HG03457 (cell line): ENCODE data around the gene PDZK1.
"Not testable (repeated sequence)": the region's sequence is repeated elsewhere in the genome, so short reads cannot be mapped to it uniquely, and the experiment has no call there.

ENCODE experiments used
- ATAC-seq: cut with Tn5 transposase; IDR thresholded peaks from one replicate; pipeline ENCODE4 v1.9.1; 2021; ENCODE audit warnings: moderate number of reproducible peaks; ENCODE audit not compliant: unreplicated experiment

Gene PDZK1

DNA sequence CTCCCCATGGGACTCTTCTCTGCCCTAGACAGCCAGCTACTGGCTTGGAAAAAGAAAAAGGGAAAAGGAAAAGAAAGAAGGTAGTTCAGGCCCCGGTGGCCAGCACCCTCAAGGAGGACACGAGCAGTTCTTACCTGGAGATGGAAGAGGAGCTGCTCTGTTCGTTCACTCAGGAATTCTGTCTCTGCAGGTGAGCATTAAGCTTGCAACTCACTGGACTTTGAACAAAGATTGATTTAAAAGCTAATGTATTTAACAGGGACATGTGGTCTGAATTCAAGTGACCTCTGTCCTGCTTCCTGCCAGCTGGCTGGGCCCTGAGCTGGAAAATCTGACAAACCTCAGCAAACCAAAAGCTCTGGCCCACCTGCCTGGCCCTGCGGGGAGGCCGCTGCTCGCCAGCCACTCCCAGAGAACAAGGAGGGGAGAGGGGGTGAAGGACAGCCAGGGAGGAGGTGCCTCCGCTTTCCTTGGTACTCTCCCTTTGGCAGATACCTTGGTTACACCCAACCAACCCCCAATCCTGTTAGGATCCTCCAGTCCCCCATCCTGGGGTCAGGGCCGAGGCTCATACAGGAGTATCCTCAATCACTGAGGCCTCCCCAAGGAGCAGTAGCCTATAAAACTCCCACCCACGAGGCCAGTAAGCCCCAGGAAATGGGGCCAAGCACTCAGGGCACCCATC lies at the start of gene PDZK1:
PDZK1 (minus strand) TSS at position 186 of the 685 bp plus-strand sequence. CDS start 19,347 bp downstream, outside the sequence.
- ATAC-seq, result no peak

DNA sequence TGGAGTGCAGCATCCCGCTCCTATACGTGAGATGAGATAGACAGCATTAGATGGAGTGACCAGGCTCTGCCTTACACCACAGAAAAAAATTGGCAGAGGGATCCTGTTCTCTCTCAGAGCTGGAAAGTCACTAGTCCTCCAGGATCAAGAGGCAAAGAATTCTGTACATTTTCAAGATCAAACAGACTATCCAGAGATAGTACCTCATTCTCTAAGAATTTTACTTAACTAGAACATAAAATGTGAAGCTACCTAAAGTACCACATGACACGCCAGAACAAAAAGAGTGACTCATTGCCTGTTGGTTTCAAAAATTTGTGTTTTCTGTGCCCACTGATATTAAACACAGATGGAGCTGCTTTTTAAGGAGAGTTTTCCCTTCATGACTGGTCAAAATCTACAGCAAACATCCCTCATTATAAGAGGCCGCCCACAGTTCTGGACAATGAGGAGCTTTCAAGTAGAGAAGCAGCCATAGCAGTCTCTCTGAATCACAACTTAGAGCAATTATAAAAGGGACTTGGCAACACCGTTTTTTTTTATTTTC lies 44.4 kb upstream of the PDZK1 start:
- ATAC-seq, result no peak

DNA sequence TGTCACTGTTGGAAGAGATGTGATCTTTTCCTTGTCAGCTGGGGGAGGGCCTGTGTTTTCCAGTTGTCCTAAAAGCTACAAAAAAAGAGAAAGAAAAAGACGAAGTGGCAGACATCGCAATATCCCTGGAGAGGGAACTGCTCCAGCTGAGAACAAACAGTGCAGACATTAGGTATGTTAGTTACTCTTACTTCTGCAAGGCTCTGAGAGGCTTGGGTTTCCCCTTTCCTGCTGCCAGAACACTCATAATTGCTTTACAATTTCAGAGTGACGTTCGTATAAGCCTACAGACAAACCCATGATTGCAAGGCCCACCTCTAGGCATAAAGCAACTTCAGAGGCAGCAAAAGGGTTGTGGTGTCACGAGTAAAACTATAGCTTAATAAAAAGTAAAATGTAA lies 43.3 kb upstream of the PDZK1 start:
- no peak for ATAC-seq

DNA sequence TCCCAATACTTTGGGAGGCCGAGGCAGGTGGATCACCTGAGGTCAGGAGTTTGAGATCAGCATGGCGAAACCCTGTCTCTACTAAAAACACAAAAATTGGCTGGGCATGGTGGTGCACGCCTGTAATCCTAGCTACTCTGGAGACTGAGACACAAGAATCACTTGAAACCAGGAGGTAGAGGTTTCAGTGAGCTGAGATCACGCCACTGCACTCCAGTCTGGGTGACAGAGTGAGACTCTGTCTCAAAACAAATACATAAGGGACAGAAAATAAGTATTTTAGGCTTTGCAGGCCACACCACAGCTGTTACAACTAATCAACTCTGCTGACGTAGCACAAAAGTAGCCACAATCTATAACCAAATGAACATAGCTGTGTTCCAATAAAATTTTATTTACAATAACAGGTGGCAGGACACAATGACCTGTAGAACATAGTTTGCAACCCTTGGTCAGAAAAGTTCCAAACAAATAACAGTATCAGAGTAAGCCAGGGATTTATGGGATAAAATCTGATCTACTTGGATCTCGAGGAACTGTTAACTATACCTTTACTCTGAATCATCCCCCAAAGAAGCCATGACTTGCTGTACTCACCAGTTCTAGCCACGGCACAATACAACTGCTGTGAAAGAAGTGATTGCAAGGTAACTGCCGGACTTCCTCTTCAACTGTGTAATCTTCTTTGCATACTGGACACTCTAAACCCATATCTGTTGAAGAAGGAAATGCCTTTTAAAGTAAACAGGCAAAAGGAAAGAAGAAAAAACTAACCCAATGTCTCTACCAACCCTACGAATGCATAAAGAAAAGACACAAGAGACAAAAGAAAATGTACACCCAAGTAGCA lies 40.5 kb upstream of the PDZK1 start:
- no peak for ATAC-seq

DNA sequence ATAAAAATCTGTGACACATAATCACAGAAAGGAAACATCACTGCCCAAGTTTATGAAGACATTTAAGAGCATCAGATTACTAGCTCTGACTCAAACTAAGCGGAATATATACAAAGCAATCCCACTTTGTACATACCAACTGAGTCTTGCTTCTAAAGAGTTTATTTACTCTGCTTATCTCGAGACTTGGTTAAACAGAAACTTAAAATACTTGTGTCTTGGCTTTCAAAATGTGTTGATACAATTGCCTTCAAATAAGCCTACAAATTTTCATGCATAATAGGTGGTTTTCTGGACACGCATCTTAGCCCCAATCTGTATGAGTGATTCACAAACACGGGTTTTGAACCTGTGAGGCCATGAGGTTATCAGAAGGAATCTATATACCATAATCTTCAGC lies 33.1 kb upstream of the PDZK1 start:
- ATAC-seq, result no peak

DNA sequence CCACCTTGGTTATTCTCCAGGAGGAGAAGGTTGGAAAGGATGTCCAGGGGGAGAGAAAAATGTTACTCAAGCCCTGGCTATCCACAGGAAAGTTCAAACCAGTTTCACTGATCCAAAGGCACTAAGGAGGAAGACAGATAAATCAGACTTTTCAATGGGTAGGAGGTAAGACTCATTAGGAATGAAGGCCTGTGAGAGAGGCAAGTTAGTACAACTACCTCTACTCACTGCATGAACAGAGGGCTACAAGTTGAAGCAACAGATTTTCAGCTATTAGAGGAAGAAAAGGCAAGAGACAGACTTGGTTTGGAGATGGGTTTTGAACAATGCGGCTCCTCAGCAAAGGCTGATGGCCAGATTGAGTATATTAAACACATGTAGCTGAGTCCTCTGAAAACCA lies 29.0 kb upstream of the PDZK1 start:
- ATAC-seq, result no peak

DNA sequence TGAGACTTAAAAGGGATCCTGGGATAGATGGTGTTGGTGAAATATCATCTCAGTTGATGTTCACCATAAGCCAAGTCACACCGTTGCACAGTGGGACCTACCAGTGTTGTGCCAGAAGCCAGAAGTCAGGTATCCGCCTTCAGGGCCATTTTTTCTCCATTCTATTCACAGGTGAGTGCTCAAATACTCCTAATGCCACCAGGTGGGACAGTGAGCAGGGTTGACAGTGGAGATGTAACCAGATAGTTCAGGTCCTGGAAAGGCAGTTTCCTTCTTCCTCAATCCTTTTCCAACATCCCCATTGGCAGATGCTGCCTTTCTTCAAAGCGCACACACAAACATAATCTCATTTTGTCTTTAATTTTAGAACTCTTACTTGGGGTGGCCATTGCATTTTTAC lies 23.7 kb upstream of the PDZK1 start:
- ATAC-seq, result no peak

DNA sequence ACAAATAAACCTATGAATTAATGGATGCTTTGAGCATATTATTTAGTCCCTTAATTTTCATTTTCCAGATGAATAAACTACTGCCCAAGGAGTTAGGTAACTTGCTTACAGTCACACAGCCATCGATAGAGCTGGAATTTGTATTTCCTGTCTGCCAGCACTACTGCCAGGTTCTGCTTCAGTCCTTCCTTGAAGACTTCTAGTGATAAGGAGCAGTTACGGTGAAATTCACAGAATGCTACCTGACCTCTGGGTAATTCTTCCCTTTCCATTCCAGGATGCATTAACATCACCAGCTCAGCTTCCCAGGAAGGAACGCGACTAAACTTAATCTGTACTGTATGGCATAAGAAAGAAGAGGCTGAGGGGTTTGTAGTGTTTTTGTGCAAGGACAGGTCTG lies 23.3 kb upstream of the PDZK1 start:
- no peak for ATAC-seq

DNA sequence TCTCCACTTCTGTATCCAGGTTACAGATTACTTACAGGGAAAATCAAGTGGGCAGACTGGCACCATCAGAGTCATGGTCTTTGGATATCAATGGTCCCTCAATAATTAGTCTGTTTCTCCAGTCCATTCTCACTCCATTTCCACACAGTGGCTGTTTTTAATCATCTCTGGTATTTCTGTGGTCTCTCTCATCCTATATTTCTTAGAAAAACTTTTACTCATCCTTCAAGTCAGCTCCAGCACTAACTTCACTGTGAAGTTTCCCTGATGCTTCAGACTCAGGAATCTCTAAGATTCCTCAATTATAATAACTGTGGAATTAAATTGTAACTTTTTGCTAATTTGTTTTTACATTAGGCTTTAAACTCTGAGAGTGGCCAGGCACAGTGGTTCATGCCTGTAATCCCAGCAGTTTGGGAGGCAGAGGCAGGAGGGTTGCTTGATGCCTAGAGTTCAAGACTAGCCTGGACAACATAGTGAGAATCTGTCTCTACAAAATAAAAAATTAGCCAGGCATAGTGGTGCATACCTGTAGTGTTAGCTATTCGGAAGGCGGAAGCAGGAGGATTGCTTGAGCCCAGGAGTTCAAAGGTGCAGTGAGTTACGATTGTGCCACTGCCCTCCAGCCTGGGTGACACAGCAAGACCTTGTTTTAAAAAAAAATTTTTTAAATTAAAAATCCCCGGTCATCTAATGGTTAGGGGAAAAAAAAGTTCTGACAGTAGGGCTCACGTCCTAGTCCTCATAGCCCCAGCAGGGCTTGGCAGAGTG lies 22.7 kb upstream of the PDZK1 start:
- no peak for ATAC-seq

DNA sequence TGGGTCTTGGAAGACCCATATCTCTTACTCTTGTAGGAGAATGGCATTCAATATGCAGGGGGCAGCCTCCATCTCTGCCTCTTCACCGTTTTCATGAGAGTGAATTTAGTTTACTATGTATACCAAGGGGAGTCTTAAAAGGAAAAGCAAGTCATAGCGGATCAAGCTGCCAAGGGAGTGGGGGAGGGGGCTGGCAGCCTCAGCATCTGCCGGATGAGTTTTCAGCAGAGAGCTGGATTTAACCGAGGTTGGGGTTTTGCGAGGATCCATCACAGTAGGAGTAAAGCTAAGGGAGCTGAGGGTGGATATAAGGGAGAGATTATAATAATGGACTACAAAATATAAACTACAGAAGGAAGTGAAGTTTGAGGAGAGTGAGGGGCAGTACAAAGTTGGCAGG lies 22.0 kb upstream of the PDZK1 start:
- no peak for ATAC-seq

DNA sequence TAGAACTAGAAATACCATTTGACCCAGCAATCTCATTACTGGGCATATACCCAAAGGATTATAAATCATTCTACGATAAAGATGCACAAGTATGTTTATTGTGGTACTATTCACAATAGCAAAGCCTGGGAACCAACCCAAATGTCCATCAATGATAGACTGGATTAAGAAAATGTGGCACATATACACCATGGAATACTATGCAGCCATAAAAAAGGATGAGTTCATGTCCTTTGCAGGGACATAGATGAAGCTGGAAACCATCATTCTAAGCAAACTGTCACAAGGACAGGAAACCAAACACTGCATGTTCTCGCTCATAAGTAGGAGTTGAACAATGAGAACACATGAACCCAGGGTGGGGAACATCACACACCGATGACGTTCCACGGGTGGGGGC lies 19.0 kb upstream of the PDZK1 start:
- ATAC-seq, result not testable (repeated sequence)

DNA sequence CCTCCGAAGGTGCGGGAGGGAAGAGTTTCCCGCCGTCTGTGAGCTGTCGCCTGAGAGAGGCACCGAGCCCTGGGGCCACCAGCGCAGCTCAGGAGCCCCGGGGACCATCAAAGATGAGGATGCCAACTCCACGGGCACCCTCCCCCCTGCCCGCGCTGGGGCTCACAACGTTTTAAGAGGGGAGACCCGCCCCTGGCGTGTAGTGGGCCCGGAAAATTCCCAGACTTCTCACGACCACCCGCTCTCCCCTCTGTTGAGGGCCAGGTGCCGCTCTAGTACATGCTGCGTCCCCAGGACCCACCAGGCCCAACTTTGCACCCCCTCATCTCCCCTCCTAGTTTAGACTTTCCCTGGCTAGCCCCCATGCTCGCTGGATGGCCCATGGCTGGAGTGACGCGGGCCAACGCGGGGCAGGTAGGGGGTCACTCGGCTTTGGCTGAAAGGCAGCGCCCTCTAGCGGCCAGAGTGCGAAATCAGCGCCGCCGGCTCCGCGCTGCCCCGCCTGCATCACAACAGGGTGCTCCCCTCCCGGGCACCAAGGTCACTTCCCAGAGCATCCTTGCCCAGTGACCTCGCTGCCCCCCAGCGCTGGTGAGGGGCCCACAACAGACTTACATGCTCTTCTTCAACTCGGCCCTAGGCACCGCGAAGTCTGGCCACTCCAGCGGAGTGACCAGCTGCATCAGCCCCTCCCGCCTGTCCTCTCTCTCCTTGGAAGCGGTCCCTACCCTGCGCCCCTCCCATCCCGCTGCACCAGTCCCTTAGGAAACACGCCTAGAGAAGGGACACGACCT lies 13.9 kb upstream of the PDZK1 start:
- ATAC-seq, result no peak

DNA sequence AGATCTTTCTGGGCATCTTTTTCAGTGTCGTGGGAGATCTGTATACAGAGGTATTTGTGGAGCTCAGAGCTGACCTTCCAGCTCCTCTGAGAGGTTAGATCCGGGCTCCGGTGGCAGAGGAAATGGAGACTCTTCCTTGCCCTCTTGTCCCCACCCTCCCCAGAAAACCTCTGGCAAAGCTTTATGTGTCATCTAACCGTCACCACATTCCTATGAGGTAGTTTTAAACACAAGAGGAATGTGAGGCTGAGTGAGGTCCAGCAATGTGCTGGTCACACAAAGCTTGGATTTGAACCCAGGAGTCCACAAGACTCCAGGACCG lies 13.3 kb upstream of the PDZK1 start:
- no peak for ATAC-seq

DNA sequence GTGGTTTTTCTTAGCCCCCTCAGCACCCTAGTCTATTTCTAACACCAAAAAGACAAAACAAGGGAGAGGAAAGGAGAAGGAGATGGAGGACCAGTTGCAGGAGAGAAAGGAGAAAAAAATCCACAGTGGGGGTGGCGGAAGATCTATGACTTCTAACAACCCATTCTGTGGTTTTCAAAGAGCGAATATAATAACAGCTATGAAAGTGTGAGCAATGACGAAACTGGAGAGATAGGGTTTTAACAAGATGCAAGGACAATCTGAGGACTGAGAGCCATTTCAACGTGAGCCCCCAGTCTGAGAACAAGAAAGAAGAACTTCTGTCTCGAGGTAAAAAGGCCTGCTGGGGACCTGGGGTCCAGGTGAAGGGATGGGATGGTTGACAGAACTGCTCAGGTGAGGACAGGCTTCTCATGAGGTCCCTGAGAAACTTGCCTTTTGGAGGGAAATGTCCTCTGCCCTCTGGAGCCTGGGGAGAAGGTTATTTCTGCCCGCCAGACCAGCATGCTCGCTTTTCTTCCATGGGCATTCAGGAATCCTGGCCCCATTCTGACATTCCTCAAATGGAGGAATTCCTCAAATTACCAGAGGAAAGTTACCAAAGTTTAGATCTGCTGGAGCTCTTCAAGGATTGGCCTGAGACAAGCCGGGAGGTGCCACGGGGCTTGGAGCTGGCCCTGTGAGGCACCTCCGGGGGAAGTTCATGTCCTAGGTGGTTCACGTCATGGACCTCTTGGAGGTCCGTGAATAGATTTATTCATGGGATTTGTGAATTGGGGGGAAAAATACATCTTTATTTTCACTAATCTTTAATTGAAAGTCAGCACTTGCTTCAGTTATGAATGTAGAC lies 12.3 kb upstream of the PDZK1 start, which contains the start of gene CD160:
CD160 (plus strand) TSS at position 270 of the 850 bp plus-strand sequence. CDS start 8,829 bp downstream, outside the sequence.
- no peak for ATAC-seq

DNA sequence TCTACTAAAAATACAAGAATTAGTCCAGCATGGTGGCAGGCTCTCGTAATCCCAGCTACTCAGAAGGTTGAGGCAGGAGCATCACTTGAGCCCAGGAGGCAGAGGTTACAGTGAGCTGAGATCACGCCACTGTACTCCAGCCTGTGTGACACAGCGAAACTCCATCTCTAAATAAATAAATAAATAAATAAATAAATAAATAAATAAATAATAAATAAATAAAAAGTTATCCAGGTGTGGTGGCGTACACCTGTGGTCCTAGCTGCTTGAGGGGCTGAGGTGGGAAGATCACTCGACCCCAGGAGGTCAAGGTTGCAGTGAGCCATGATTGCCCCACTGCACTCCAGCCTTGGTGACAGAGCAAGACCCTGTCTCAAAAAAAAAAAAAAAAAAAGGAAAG lies 11.3 kb upstream of the PDZK1 start:
- ATAC-seq, result not testable (repeated sequence)

DNA sequence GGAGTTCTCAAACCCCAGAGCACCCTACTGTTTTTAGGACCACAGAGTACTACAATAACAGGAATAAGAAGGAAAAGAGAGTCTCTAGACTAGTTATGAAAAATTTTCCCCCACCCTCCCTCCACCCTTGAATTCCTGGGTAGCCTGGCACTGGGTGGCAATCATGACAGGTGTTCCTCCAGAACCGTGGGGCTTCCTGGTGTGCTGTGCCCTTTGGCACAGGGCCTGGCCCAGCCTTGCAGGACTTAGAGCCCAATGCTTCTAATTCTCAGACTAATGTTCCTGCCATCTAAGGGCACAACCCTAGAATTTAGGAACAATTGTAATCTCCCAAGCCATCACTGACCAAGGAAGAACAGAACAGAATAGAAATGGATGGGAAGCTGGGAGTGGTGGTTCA lies 10.7 kb upstream of the PDZK1 start:
- ATAC-seq, result no peak

DNA sequence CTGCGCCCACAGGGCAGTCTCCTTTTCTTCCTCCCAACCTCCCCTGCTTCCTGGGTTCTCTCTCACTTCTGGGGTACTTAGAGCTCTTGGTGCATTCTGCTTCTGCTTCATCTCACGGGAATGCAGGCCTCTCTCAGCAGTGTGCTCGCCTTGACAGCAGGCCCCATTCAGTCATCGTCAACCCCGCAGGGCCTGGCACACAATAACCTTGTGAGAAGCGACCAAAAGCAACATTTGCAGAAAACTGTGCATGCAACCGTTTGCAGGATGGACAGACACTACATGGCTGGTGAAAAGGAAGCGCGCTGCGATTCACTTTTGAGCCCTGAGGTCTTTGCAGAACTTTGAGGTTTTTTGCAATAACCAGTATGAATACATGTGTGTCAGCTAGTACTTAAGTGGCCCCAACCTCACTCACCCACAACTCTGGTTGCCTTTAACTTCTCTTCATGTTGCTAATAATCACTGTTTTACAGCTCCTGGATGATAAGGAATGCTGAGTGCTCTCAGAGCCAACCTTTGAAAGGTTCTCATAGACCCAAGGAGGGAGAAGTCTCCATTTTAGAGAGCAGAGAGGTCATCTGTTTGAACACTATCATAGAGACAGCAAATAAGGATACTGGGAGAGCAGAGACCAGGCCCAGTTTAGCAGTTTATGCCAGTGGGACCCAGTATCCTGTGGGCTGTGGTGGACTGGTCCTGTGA lies 9.6 kb upstream of the PDZK1 start:
- no peak for ATAC-seq

DNA sequence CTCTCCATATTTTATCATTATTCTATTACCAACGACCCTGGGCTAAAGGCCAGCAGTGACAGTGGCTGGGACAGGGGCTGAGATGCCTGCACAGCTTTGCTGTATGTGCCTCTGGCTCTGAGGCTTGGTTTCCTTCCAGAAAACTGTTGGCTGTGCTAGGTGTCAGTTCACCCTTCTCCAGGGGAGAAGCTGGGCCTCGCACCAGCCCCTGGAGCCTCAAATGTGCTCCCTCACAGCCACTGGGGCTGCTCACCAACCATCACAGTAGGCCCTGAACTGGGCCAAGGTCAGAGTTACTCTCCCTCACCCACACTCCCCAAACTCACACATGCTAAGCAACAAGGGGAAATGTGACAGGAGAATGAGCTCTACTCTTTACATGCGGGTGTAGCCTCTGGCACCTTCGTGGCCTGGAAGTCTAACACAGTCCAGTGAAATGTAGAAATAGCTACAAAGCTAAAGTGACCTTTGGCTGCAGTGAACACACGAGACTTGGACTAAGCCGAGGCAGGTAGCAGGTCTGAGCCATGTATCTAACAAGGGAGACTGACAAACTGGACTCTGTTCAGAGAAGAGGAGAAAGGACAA lies 7.5 kb upstream of the PDZK1 start:
- no peak for ATAC-seq

DNA sequence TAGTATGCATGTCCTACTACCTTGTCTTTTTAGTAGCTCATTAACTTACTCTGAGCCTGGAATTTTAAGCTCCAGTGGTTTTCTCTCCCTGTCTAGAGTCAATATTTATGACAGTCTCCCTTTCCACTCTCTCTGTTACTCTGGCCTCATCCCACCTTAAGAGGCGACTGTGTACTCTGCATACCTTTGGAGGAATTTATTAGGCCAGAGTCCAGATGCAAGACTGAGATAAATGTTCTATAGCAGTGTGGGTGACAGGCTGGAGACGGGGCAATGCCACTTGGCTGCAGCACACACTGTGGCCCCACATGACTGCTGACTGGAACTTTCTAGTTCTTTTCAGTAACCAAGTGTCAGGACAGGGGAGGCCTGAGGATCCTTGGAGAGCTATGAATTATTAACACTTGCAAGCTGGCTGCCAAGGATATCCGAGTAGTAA lies 4.1 kb upstream of the PDZK1 start:
- no peak for ATAC-seq
